ENCODE data around the gene TCF3. TPM values are rescaled to one million over a fixed set of nuclear protein-coding genes. Genes with fewer than 3 reads are reported as not detected.

The TCF3 gene
- total RNA-seq, 2 experiments from 2014 or later, result 518 to 811 TPM

DNA sequence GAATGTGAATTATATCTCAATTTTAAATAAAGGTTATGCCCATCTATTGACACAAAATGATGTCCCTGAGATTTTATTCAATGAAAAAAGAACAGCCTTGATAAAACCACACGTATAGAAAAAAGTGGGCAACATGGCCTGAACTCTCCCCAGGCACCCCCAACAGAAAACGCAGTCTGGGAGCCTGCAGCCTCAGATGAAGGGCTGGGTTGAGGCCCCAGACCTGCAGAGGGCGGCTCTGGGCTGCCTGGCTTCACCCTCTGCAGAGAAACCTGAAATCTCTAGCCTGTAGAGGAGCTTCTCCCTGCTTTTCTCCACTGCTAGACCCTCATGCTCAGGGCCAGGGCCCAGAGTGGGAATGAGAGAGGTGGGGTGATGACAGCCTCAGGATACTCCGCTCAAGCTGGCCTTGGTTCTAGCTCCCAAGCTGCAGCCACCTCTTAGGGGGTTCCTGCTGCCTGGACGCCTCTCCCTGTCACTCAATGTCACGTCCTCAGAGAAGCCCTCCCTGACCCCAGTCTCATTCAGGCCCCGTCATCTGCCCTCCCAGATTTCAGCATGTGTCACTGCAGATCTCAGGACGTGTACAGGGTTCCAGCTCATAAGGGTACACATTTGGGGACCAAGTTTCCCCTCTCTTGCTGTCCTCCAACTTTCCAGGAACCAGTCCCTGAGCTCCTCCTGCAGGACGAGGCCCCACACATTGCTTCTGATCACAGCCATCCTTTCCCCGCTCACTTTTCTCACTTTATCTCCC, 61.6 kb downstream of the TCF3 start:
- Histone ChIP-seq H3K4me2 (ENCODE audit: low read length) (peak overlapping the region; percentile 100), H3K9me3 (ENCODE audit: low read length) (no peaks in the 10 kb centered on the region), H3K4me3 (ENCODE audit: low read depth, low read length, poor library complexity, severe bottlenecking) (peak overlapping the region; percentile 100), H3K36me3 (ENCODE audit: insufficient read depth, low read length) (peaks cover 62% of the 10 kb centered on the region), H3K9me2 (ENCODE audit: insufficient read depth, low read length) (no peaks in the 10 kb centered on the region), H2AFZ (ENCODE audit: low read length) (no peak overlapping the region), H3K79me2 (ENCODE audit: insufficient read depth, low read depth, low read length) (peaks cover 58% of the 10 kb centered on the region), H4K20me1 (ENCODE audit: insufficient read depth, low read length) (no peaks in the 10 kb centered on the region; the same call in 1 of the 2 replicates), H3K4me1 (ENCODE audit: insufficient read depth, low read length, poor library complexity, severe bottlenecking) (peaks cover 23% of the 10 kb centered on the region), H3K27ac (ENCODE audit: low read depth, low read length, poor library complexity, severe bottlenecking) (peak overlapping the region; percentile 92)
- ChIA-PET POLR2A (interaction anchor here (0.5 to 1.0 kb wide), 4 partner anchors 9 to 82 kb away, joined by 3 read pairs; no protein-coding TSS in a partner anchor), CTCF (ENCODE audit: unreplicated experiment) (no interaction called here)
- BruUV-seq (replicated peaks), result no TSS peak
- DNase-seq (ENCODE audit: low spot score), result peak; percentile 77
- TF ChIP-seq, protein P1, sequence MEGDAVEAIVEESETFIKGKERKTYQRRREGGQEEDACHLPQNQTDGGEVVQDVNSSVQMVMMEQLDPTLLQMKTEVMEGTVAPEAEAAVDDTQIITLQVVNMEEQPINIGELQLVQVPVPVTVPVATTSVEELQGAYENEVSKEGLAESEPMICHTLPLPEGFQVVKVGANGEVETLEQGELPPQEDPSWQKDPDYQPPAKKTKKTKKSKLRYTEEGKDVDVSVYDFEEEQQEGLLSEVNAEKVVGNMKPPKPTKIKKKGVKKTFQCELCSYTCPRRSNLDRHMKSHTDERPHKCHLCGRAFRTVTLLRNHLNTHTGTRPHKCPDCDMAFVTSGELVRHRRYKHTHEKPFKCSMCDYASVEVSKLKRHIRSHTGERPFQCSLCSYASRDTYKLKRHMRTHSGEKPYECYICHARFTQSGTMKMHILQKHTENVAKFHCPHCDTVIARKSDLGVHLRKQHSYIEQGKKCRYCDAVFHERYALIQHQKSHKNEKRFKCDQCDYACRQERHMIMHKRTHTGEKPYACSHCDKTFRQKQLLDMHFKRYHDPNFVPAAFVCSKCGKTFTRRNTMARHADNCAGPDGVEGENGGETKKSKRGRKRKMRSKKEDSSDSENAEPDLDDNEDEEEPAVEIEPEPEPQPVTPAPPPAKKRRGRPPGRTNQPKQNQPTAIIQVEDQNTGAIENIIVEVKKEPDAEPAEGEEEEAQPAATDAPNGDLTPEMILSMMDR (conservative IDR thresholded peaks at IDR 0.05; ENCODE audit: low read length), result peak; percentile 77
- no peak for TF ChIP-seq EZH2phosphoT487 (IDR thresholded peaks at IDR 0.05; ENCODE audit: borderline replicate concordance, low read depth, low read length)
- intact Hi-C loops (cut with micrococcal nuclease; ENCODE audit: unreplicated experiment), result loop anchor here (1.0 to 5.0 kb wide), 2 partner anchors 45 to 76 kb away; no protein-coding TSS in a partner anchor

DNA sequence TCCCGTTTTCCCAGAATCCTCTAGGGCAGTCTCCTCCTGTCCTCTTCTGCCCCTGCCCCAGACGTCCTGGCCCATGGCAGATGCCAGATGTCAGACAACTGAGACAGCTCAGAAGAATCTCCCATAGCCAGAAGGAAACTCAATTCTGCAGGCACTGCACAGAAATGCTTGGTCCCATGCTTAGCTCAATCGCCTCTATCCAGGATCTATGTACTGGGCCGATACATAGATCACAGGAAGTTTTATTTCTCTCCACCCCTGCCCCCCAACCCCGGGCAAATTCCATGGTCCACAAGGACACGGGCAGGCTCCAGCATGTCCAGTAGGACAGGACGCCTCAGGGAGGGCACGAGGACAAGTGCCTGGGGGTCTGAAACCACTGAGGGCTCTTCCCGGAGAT, 64.5 kb downstream of the TCF3 start:
- DNase-seq (ENCODE audit: low spot score), result no peak
- H3K79me2 ChIP-seq (ENCODE audit: insufficient read depth, low read depth, low read length), result peaks cover 62% of the 10 kb centered on the region
- intact Hi-C loops (cut with micrococcal nuclease; ENCODE audit: unreplicated experiment), result no loop called here
- H3K27ac ChIP-seq (ENCODE audit: low read depth, low read length, poor library complexity, severe bottlenecking), result no peak overlapping the region
- H3K4me2 ChIP-seq (ENCODE audit: low read length), result no peak overlapping the region
- POLR2A ChIA-PET, result no interaction called here
- H3K36me3 ChIP-seq (ENCODE audit: insufficient read depth, low read length), result peaks cover 81% of the 10 kb centered on the region
- TF ChIP-seq, protein P1 (conservative IDR thresholded peaks at IDR 0.05; ENCODE audit: low read length), result no peak
- no peak for TF ChIP-seq EZH2phosphoT487 (IDR thresholded peaks at IDR 0.05; ENCODE audit: borderline replicate concordance, low read depth, low read length)
- TSS peak; percentile 21 for BruUV-seq (replicated peaks)
- H4K20me1 ChIP-seq (ENCODE audit: insufficient read depth, low read length), result no peaks in the 10 kb centered on the region; the same call in 1 of the 2 replicates
- no peak overlapping the region for H2AFZ ChIP-seq (ENCODE audit: low read length)
- no peaks in the 10 kb centered on the region for H3K9me2 ChIP-seq (ENCODE audit: insufficient read depth, low read length)
- no peaks in the 10 kb centered on the region for H3K9me3 ChIP-seq (ENCODE audit: low read length)
- CTCF ChIA-PET (ENCODE audit: unreplicated experiment), result interaction anchor here (0.8 kb wide), 1 partner anchor 42 kb away, joined by 3 read pairs; no protein-coding TSS in a partner anchor
- H3K4me3 ChIP-seq (ENCODE audit: low read depth, low read length, poor library complexity, severe bottlenecking), result no peak overlapping the region
- peaks cover 16% of the 10 kb centered on the region for H3K4me1 ChIP-seq (ENCODE audit: insufficient read depth, low read length, poor library complexity, severe bottlenecking)

DNA sequence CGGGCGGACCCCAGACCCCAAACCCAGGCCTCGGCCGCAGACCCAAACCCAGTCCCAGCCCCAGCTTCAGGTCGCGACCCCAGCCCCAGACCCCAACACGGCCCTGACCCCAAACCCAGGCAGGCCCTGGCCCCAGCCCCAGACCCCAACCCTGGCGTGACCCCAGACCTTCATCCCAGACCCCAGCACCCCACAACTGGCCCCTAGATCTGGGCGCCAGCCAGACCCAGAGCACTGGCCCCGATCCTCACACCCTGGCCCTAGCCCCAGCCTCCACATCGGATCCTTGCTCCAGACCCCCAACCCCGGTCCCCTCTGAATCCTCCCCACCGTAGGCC, 67.2 kb downstream of the TCF3 start:
- Histone ChIP-seq H3K36me3 (ENCODE audit: insufficient read depth, low read length) (peaks cover 89% of the 10 kb centered on the region), H3K79me2 (ENCODE audit: insufficient read depth, low read depth, low read length) (peaks cover 43% of the 10 kb centered on the region), H3K9me2 (ENCODE audit: insufficient read depth, low read length) (no peaks in the 10 kb centered on the region), H3K4me3 (ENCODE audit: low read depth, low read length, poor library complexity, severe bottlenecking) (no peak overlapping the region), H3K27ac (ENCODE audit: low read depth, low read length, poor library complexity, severe bottlenecking) (no peak overlapping the region), H3K4me2 (ENCODE audit: low read length) (no peak overlapping the region), H2AFZ (ENCODE audit: low read length) (no peak overlapping the region), H3K4me1 (ENCODE audit: insufficient read depth, low read length, poor library complexity, severe bottlenecking) (peaks cover 7% of the 10 kb centered on the region), H3K9me3 (ENCODE audit: low read length) (no peaks in the 10 kb centered on the region), H4K20me1 (ENCODE audit: insufficient read depth, low read length) (no peaks in the 10 kb centered on the region; the same call in 1 of the 2 replicates)
- TF ChIP-seq, protein P1 (conservative IDR thresholded peaks at IDR 0.05; ENCODE audit: low read length), result no peak
- no peak for TF ChIP-seq EZH2phosphoT487 (IDR thresholded peaks at IDR 0.05; ENCODE audit: borderline replicate concordance, low read depth, low read length)
- no TSS peak for BruUV-seq (replicated peaks)
- ChIA-PET POLR2A (no interaction called here), CTCF (ENCODE audit: unreplicated experiment) (no interaction called here)
- intact Hi-C loops (cut with micrococcal nuclease; ENCODE audit: unreplicated experiment), result no loop called here
- no peak for DNase-seq (ENCODE audit: low spot score)
